Measurements from ENCODE around the gene CEP89.
"Not testable (repeated sequence)": the region's sequence is repeated elsewhere in the genome, so short reads cannot be mapped to it uniquely, and the experiment has no call there.

The CEP89 gene

GRCh38 chr19:32971012-32971595 lies 654 bp downstream of the CEP89 start:
- Histone ChIP-seq H3K4me3 (peak overlapping the region; percentile 75 to 97 (median 84)), H3K27ac (peak overlapping the region in 16 of 21 experiments; percentile 15 to 82 (median 61))

- no peak overlapping the region for H3K27ac ChIP-seq
Observed at GRCh38 chr19:32969549-32969948, 2.2 kb downstream of the CEP89 start.

GRCh38 chr19:32966750-32967149 lies 5.0 kb downstream of the CEP89 start:
- no peak overlapping the region for H3K27ac ChIP-seq
- H3K4me3 ChIP-seq: no peak overlapping the region

More at GRCh38 chr19:32969549-32969948, 2.2 kb downstream of the CEP89 start:
- no peak overlapping the region for H3K4me3 ChIP-seq

- H3K4me3 ChIP-seq: no peak overlapping the region
- H3K27ac ChIP-seq: no peak overlapping the region
Observed at GRCh38 chr19:32945260-32945659, 26.5 kb downstream of the CEP89 start.

- not testable (repeated sequence) for H3K27ac ChIP-seq, H3K4me3 ChIP-seq
Observed at GRCh38 chr19:32941273-32941672, 30.5 kb downstream of the CEP89 start.

- H3K27ac ChIP-seq: no peak overlapping the region
Observed at GRCh38 chr19:32936065-32936464, 35.7 kb downstream of the CEP89 start.

GRCh38 chr19:32935629-32936028 lies 36.1 kb downstream of the CEP89 start:
- H3K27ac ChIP-seq: no peak overlapping the region
- H3K4me3 ChIP-seq: no peak overlapping the region

More at GRCh38 chr19:32936065-32936464, 35.7 kb downstream of the CEP89 start:
- H3K4me3 ChIP-seq: no peak overlapping the region

GRCh38 chr19:32933571-32933970 lies 38.2 kb downstream of the CEP89 start:
- Histone ChIP-seq H3K4me3 (no peak overlapping the region), H3K27ac (no peak overlapping the region)

GRCh38 chr19:32930567-32930966 lies 41.2 kb downstream of the CEP89 start:
- no peak overlapping the region for H3K4me3 ChIP-seq
- no peak overlapping the region for H3K27ac ChIP-seq

GRCh38 chr19:32928806-32929205 lies 43.0 kb downstream of the CEP89 start:
- H3K4me3 ChIP-seq: no peak overlapping the region
- no peak overlapping the region for H3K27ac ChIP-seq

- H3K27ac ChIP-seq: no peak overlapping the region
Observed at GRCh38 chr19:32924200-32924599, 47.6 kb downstream of the CEP89 start.

GRCh38 chr19:32921624-32922023 lies 50.1 kb downstream of the CEP89 start:
- H3K4me3 ChIP-seq: no peak overlapping the region

More at GRCh38 chr19:32924200-32924599, 47.6 kb downstream of the CEP89 start:
- no peak overlapping the region for H3K4me3 ChIP-seq

GRCh38 chr19:32919365-32919764 lies 52.4 kb downstream of the CEP89 start:
- no peak overlapping the region for H3K27ac ChIP-seq
- H3K4me3 ChIP-seq: no peak overlapping the region

More at GRCh38 chr19:32921624-32922023, 50.1 kb downstream of the CEP89 start:
- no peak overlapping the region for H3K27ac ChIP-seq

- H3K4me3 ChIP-seq: no peak overlapping the region
- no peak overlapping the region for H3K27ac ChIP-seq
Observed at GRCh38 chr19:32917616-32917996, 54.2 kb downstream of the CEP89 start.

- Histone ChIP-seq H3K27ac (no peak overlapping the region), H3K4me3 (no peak overlapping the region)
Observed at GRCh38 chr19:32916969-32917615, 54.7 kb downstream of the CEP89 start.

GRCh38 chr19:32914879-32915660 lies 56.7 kb downstream of the CEP89 start:
- no peak overlapping the region for H3K4me3 ChIP-seq
- no peak overlapping the region for H3K27ac ChIP-seq

- Histone ChIP-seq H3K27ac (no peak overlapping the region), H3K4me3 (no peak overlapping the region)
Observed at GRCh38 chr19:32911467-32911866, 60.3 kb downstream of the CEP89 start.

- H3K27ac ChIP-seq: no peak overlapping the region
- H3K4me3 ChIP-seq: no peak overlapping the region
Observed at GRCh38 chr19:32910874-32911273, 60.9 kb downstream of the CEP89 start.

GRCh38 chr19:32910094-32910493 lies 61.7 kb downstream of the CEP89 start:
- H3K4me3 ChIP-seq: no peak overlapping the region
- H3K27ac ChIP-seq: no peak overlapping the region

GRCh38 chr19:32909257-32909656 lies 62.5 kb downstream of the CEP89 start:
- no peak overlapping the region for H3K27ac ChIP-seq

GRCh38 chr19:32908641-32909190 lies 63.0 kb downstream of the CEP89 start:
- Histone ChIP-seq H3K4me3 (no peak overlapping the region), H3K27ac (no peak overlapping the region)

More at GRCh38 chr19:32909257-32909656, 62.5 kb downstream of the CEP89 start:
- H3K4me3 ChIP-seq: no peak overlapping the region
